Hematopoietic multipotent progenitor cell treated with erythropoietin and hydrocortisone succinate and interleukin-3 and kit ligand, for 8 days (in vitro differentiated cells): ENCODE results near the gene SH3RF3.

Experiments
- DNase-seq: peaks from one replicate; pipeline ENCODE4 v3.0.0-alpha.2; 2015

SH3RF3 gene

GRCh38 chr2:109322111-109322510 is 193.1 kb downstream of the SH3RF3 start:
- no peak for DNase-seq

GRCh38 chr2:109322641-109323040 is 193.6 kb downstream of the SH3RF3 start:
- DNase-seq = no peak

DNA sequence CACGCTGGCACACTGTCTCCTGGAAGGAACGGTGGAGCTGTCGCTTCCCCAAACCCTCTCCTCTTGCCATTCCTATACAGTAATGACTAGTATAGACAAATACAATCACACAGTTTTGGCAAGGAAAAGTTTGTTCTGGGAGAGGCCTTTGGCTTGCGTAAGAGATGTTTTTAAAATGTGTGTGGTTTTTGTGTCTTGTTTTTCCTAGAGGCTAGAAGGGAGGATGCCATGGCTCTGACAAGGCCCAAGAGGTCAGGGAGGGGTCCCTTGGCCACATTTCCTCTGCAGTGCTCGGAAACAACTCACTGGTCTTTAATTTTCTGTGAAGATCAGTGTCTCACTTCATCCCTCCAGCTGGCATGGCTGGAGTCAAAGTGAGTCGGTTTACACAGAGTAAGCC is 195.9 kb downstream of the SH3RF3 start:
- no peak for DNase-seq

GRCh38 chr2:109325570-109325969 is 196.6 kb downstream of the SH3RF3 start:
- no peak for DNase-seq

DNA sequence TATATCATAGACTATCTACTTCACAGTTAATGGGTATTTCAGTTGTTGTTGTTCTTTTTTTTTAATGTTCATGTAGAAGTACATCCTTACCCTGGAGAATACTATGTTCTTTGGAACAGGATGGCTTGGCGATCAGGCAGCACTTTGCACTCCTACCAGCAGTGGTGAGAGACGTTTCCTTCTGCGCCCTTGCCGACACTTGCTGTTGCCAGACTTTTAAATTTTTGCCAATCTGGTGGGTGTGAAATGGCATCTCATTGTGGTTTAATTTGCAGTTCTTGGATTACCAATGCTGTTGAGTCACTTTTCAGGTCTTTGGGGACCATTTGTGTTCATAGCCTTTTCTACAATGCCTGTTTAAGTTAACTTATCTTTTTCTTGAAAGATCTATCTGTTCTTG is 197.3 kb downstream of the SH3RF3 start:
- no peak for DNase-seq

DNA sequence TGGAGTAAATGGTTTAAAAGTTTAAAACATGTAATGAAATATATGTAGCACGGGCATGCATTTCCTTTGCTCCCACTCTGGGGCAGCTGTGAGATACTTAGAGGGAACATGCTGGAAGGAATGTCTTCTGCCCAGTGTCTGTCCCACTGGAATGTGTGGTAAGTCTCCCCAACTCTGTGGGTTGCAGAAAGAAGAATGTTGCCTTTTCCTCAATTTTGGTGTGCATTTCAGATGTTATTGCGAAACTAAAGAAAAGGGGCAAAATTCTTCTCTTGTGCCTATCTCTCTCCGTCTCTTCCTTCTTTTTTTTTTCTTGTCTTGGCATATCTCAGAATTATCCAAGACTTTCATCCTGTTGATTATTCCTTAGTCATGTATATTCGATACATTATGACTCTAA is 201.1 kb downstream of the SH3RF3 start:
- no peak for DNase-seq

DNA sequence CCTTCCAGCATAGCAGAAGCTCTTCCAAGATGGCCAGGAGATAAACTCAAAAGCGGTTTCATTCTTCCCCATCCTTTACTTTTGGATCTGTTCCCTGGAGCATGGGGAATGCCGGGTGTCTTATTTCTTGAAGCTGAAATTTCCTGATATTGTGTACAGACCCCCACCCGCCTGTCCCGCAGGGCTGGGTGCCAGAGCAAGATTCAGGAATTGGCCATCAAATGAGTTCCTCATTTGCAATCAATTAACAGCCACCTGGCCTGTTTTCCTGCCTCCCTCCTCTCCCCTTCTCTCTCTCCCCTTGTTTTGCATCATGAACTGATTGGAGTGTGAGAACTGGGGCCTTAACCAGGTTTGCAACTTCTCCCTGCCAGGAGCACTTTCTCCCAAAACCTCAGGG is 202.1 kb downstream of the SH3RF3 start:
- DNase-seq = no peak

- DNase-seq = no peak
Measured at GRCh38 chr2:109331896-109332848, 203.2 kb downstream of the SH3RF3 start.

GRCh38 chr2:109332880-109333279 is 203.9 kb downstream of the SH3RF3 start:
- no peak for DNase-seq

DNA sequence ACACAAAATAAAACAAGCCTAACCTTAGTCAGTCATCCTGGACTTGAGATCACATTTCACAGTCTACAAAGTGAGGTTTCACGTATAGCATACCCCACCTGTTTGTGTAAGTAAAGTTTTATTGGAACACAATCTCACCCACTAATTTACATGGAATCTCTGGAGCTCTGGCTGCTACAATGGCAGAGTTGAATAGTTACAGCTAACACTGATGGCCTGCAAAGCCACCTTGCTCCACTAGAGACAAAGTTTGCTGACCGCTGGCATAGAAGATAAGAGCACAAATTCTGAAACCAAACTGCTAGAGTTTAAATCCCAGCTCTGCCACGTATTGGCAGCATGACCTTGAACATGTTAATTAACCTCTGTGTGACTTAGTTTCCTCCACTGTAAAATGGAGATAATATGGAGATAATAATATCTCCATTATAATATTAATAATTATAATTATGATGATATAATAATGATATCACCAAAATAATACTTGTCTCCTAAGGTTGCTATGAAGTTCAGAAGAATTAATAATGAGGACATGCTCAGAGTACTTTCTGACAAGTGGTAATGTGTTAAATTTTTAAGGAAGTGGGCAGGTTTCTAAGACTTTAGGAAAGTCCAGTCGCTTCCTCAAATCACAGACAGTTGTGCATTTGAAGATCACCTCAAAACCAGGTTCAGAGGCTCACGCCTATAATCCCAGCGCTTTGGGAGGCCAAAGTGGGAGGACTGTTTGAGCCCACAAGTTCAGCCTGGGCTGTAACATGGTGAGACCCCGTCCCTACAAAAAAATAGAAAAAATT is 204.6 kb downstream of the SH3RF3 start:
- no peak for DNase-seq

DNA sequence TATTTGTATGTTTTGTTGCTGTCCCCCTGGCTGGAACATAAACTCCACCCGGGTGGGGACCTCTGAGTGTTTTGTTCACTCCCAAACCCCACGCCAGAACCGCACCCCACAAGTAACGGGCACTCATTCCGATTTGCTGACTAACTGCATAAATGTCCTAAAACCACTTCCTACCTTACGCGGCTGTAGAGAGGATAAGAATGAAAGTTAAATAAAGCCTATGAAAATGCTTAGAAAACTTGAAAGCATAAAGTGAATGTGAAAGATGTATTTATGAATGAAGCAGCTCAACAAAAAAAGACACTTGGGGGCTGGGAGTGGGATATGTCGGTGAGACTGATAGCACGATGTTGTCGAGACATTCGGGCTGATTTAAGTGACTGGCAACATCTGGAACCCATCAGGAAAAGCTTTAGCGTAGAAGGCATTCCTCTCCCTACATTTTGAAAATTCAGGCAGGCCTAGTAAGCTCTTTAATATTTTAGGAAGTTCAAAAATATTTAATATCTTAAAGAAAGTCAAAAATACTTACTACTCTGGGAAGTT is 206.7 kb downstream of the SH3RF3 start:
- no peak for DNase-seq

DNA sequence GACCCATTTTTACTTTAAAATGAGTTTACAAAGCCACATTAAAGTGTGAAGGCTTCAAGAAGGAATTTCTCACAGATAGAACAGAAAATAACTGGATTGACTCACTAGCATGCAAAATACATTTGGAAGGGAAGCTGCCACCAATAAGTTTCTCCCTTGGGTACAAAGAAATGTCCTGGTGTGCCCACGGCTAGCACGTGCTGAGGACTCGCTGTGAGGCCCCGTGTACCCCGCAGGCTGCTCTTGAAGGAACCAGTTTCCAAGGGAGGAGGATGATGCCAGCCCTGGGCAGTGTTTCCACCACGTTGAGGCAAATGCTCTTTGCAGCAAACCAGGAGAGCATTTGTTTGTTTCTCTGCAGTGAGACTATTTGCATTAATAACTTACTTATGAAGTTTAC is 207.3 kb downstream of the SH3RF3 start:
- DNase-seq = no peak

DNA sequence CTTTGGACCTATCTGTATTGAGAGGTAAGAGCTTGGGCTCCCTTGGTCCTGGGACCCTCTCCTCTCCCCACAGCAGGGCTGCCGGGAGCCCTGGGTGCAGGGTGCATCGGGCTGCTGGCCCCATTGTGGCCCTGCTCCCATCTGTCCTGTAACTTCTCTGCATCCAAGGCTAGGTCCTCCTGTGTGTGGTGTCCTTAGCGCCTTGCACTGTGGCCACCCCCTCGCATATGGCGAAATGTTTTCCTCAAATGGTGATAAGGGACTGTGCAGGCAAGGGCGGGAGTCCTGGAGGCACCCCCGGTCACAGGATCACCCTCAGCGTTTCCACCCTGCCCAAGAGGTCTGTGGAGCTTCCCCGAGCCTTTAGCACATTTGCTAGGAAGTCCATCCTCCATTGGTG is 208.2 kb downstream of the SH3RF3 start:
- DNase-seq = no peak

- no peak for DNase-seq
Measured at GRCh38 chr2:109339519-109339966, 210.5 kb downstream of the SH3RF3 start.

DNA sequence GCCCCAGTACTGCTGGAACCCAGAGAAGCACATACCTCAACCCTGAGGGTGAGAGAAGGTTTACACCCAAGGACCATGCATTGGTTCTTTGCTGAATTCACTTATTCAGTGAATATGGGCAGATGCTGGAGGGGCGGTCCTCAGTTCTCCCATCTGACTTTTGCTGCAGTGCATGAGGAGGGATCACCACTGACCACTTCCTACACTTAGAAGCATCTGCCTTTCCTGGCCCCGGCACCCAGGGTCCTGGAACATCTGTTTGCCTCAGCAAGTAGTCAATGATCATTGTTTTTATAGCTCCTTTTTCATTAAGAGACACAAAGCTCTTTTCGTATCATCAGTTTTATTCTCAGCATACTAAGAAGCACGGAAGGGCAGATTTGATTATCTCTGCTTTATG is 211.4 kb downstream of the SH3RF3 start:
- DNase-seq = no peak

- no peak for DNase-seq
Measured at GRCh38 chr2:109341355-109342255, 212.6 kb downstream of the SH3RF3 start.

DNA sequence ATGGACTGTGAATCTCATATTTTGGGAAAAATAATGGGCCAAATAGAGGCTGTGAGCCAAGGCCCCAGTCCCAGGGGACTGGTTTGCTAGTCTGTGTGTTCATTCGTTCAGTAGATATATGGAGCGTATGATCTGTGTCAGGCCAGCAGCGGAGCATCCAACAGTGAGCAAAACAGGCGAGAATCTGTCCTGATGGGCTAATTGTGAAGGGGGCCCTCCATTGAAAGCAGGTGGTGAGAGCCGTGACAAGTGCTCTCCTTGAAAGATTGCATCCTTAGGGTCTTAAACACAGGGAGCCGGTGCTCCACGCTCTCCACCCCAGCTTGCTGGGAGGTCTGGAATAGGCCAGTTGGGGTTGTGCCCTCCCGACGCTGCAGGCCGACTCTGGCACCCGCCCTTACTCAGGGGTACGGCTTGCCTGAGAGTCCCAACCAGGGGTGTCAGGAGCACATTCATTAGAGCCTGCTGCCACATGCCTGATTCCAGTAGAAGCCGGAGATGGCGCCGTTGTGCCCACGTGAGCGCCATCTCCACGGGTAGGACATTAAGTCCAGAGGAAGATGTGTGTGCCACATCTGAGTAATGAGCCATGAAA is 213.3 kb downstream of the SH3RF3 start:
- DNase-seq = no peak

- DNase-seq = no peak
Measured at GRCh38 chr2:109342930-109343329, 213.9 kb downstream of the SH3RF3 start.

- no peak for DNase-seq
Measured at GRCh38 chr2:109343460-109343859, 214.5 kb downstream of the SH3RF3 start.

DNA sequence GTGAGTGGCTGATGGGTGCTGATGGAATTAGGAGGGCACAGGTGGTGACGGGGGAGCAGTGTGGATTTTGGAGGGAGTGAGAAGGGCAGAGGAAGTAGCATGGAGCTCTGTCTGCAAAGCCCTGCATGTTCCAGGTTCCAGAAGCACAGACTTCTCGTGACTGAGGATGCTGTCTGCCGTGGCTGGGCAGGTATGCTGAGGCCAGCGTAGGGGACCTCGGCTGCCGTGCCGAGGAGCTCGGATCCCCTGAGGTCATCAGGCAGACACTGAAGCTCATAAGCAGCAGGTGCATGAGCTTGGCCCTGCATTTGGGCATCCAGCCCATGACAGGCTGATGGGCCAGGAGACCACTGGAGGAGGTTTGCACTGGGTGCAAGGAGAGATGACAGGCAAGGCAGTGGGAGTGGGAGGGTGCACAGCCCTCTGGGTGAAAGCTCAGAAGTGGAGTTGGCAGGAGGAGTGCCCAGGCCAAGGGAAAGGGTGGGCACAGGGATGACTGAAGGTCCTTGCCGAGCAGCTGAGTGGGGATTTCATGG is 215.3 kb downstream of the SH3RF3 start:
- no peak for DNase-seq

GRCh38 chr2:109345091-109345490 is 216.1 kb downstream of the SH3RF3 start:
- no peak for DNase-seq
